Peyer's patch (tissue), 4 donors: ENCODE measurements around the gene ZMYND10.

Experiments
- CTCF ChIP-seq, 6 experiments: fragments of 450-650 bp in 4 of 6; fragments of 200-600 bp in 2 of 6; sonication (generic) in 1 of 6; IDR thresholded peaks; one replicate each; pipeline ENCODE4 v1.5.1; 2017 to 2019; ENCODE audit warnings: antibody characterized with exemption in 6 of 6, mild to moderate bottlenecking in 3 of 6, moderate library complexity in 1 of 6
- POLR2A ChIP-seq, 2 donors: fragments of 450-650 bp; IDR thresholded peaks; one replicate each; pipeline ENCODE4 v1.5.1; 2017; ENCODE audit warnings: antibody characterized with exemption in 2 of 2, mild to moderate bottlenecking in 2 of 2, moderate library complexity in 2 of 2

GRCh38 chr3:50316657-50317242, 28.8 kb downstream of the ZMYND10 start:
- TF ChIP-seq POLR2A (IDR thresholded peaks at IDR 0.05) (peak; percentile 52 to 66), CTCF (IDR thresholded peaks at IDR 0.05) (no peak)
